Prostate gland (tissue), 2 donors: ENCODE results near the gene CD164L2. TPM values are rescaled to one million over a fixed set of nuclear protein-coding genes. Genes with fewer than 3 reads are reported as not detected.
A peak's percentile ranks its signal among the peaks of the same experiment; 100 is the strongest.

ENCODE experiments used
- DNase-seq: peaks from one replicate; pipeline ENCODE4 v3.0.0-alpha.2; 2019; ENCODE audit warnings: low spot score
- H3K27ac ChIP-seq, 2 donors: fragments of 200-600 bp; sonication (generic); 2 replicates each; pipeline ENCODE4 v1.5.1; 2017 to 2019
- H3K27me3 ChIP-seq: fragments of 200-600 bp; sonication (generic); replicated peaks from 2 replicates; pipeline ENCODE4 v1.5.1; 2019; ENCODE audit not compliant: insufficient read depth
- H3K36me3 ChIP-seq, 2 donors: fragments of 200-600 bp; sonication (generic); 1 replicate in 1 of 2; 2 replicates in 1 of 2; pipeline versions ENCODE4 v1.5.1 to v1.8.1; 2017 to 2019
- H3K4me1 ChIP-seq: fragments of 200-600 bp; sonication (generic); replicated peaks from 2 replicates; pipeline ENCODE4 v1.5.1; 2019
- H3K4me3 ChIP-seq, 2 donors: fragments of 200-600 bp; sonication (generic); 2 replicates each; pipeline ENCODE4 v1.5.1; 2017 to 2019
- H3K9me3 ChIP-seq: fragments of 200-600 bp; sonication (generic); 2 replicates; pipeline ENCODE4 v1.5.1; 2017
- CTCF ChIP-seq, 4 experiments: fragments of 200-600 bp in 2 of 4; fragments of 450-650 bp in 2 of 4; sonication (generic) in 2 of 4; IDR thresholded peaks; 1 replicate in 3 of 4; 2 replicates in 1 of 4; pipeline ENCODE4 v1.5.1; 2016 to 2019; ENCODE audit warnings: antibody characterized with exemption in 4 of 4, mild to moderate bottlenecking in 2 of 4, moderate library complexity in 2 of 4
- POLR2A ChIP-seq: fragments of 450-650 bp; IDR thresholded peaks from one replicate; pipeline ENCODE4 v1.6.1; 2016; ENCODE audit warnings: antibody characterized with exemption, mild to moderate bottlenecking
- POLR2AphosphoS5 ChIP-seq: sonication (generic); formaldehyde crosslinking; IDR thresholded peaks from one replicate; pipeline ENCODE4 v1.6.1; 2017; ENCODE audit warnings: antibody characterized with exemption
- WGBS: methylation state at CpG from one replicate; pipeline ENCODE4 v1.1.5; 2018; 5-methylcytosine and 5-hydroxymethylcytosine counted together
- intact Hi-C: fragments of 100-400 bp; cut with DNase I; formaldehyde crosslinking; loops from one replicate; pipeline ENCODE4 v1.14.2; 2022
- total RNA-seq, 2 donors: library from RNA; depleted of rRNA; stranded (reverse); fragments of >200 nt; gene quantifications; one replicate each; pipeline ENCODE4 v1.1.0, GENCODE V29; 2016

The CD164L2 gene
- total RNA-seq, 2 donors from 2014 or later = 1.8 to 3.6 TPM

GRCh38 chr1:27342778-27343638, 40.1 kb downstream of the CD164L2 start:
- H3K9me3 ChIP-seq = no peaks in the 10 kb centered on the region
- peak; percentile 81 for DNase-seq
- peak overlapping the region; percentile 78 to 81 for H3K27ac ChIP-seq
- no peaks in the 10 kb centered on the region for H3K36me3 ChIP-seq
- no peaks in the 10 kb centered on the region for H3K27me3 ChIP-seq
- H3K4me1 ChIP-seq = no peaks in the 10 kb centered on the region
- WGBS = 34% methylated on average over 28 of the region's 31 CpGs
- intact Hi-C loops = no loop called here
- peak overlapping the region; percentile 40 to 46 for H3K4me3 ChIP-seq
- TF ChIP-seq POLR2A (peak; percentile 54), CTCF (IDR thresholded peaks at IDR 0.05) (no peak), POLR2AphosphoS5 (peak; percentile 53)

GRCh38 chr1:27342391-27342777, 40.7 kb downstream of the CD164L2 start:
- no peaks in the 10 kb centered on the region for H3K36me3 ChIP-seq
- DNase-seq = no peak
- H3K4me1 ChIP-seq = no peaks in the 10 kb centered on the region
- no peaks in the 10 kb centered on the region for H3K27me3 ChIP-seq
- H3K9me3 ChIP-seq = no peaks in the 10 kb centered on the region
- 55% methylated on average over 7 of the region's 8 CpGs for WGBS
- H3K4me3 ChIP-seq = peak overlapping the region; percentile 40 to 46
- H3K27ac ChIP-seq = peak overlapping the region; percentile 78 to 81
- no peak for TF ChIP-seq POLR2AphosphoS5
- no peak for TF ChIP-seq CTCF (IDR thresholded peaks at IDR 0.05)
- no peak for TF ChIP-seq POLR2A
- intact Hi-C loops = no loop called here

- Histone ChIP-seq H3K4me3 (peak within 1 kb of the TSS; percentile 40 to 46), H3K4me1 (no peaks in the 10 kb centered on the region), H3K36me3 (no peaks in the 10 kb centered on the region), H3K9me3 (no peaks in the 10 kb centered on the region), H3K27ac (peak within 1 kb of the TSS; percentile 78 to 81), H3K27me3 (no peaks in the 10 kb centered on the region)
- peak; percentile 65 for TF ChIP-seq POLR2A
- no peak for TF ChIP-seq CTCF (IDR thresholded peaks at IDR 0.05)
- peak; percentile 63 for TF ChIP-seq POLR2AphosphoS5
- WGBS = 20% methylated on average over 20 of the region's 22 CpGs
- peak; percentile 72 for DNase-seq
- intact Hi-C loops = no loop called here
Observed at GRCh38 chr1:27341525-27342252, 41.4 kb downstream of the CD164L2 start, which contains the start of gene SYTL1. SYTL1 (plus strand) TSS chr1:27342022; CDS start chr1:27345335, 3,313 bp downstream.

GRCh38 chr1:27339213-27339612, 43.9 kb downstream of the CD164L2 start:
- DNase-seq = no peak
- H3K36me3 ChIP-seq = peaks cover 7 to 16% of the 10 kb centered on the region in 2 donors
- no peak for TF ChIP-seq POLR2A
- no peak for TF ChIP-seq CTCF (IDR thresholded peaks at IDR 0.05)
- TF ChIP-seq POLR2AphosphoS5 = no peak
- intact Hi-C loops = no loop called here
- H3K4me3 ChIP-seq = no peak overlapping the region
- no peaks in the 10 kb centered on the region for H3K27me3 ChIP-seq
- H3K27ac ChIP-seq = no peak overlapping the region
- 60% methylated on average over 5 of the region's 5 CpGs for WGBS
- no peaks in the 10 kb centered on the region for H3K9me3 ChIP-seq
- H3K4me1 ChIP-seq = no peaks in the 10 kb centered on the region
